RWPE1 (cell line): Measurements from ENCODE around the gene CERS5.
A peak's percentile ranks its signal among the peaks of the same experiment; 100 is the strongest.

Experiments used
- CTCF ChIA-PET: fragments of 350-600 bp; sonication (Branson Sonifier 250); formaldehyde crosslinking; extraction: SDS; loops from one replicate; lab custom pipeline; 2021; lab: Yijun Ruan, JAX
- POLR2A ChIA-PET: fragments of 400-600 bp; formaldehyde crosslinking; extraction: SDS; loops from one replicate; lab custom pipeline; 2020; ENCODE audit warnings: antibody characterized with exemption; ENCODE audit not compliant: low non-redundant PET; lab: Yijun Ruan, JAX
- DNase-seq: peaks from one replicate; pipeline ENCODE4 v3.0.0; 2012; ENCODE audit warnings: low spot score
- H3K27ac ChIP-seq: fragments of 450-650 bp; 2 replicates; pipeline ENCODE4 v1.5.1; 2017
- TF ChIP-seq, protein P1 (sequence below): fragments of 450-650 bp; conservative IDR thresholded peaks from 2 replicates; pipeline ENCODE4 v1.5.1; 2017; ENCODE audit warnings: low read depth, mild to moderate bottlenecking

Gene CERS5

DNA sequence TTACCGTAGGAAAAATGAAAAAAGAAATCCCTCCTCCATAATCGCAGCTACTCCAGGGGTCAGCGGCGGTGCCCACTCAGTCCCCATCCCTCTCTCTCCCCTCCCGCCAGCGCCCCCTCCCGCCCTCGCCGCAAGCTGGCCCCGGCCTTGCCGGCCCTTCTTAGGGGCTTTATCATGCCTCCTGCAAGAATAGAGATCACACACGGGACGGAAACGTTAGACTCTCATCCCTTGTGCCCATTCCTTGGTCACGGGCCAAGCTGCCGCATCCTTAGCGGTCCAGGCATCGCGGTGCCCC lies 55.8 kb downstream of the CERS5 start:
- ChIA-PET POLR2A (interaction anchor here (0.6 to 1.1 kb wide), 5 partner anchors 9 to 283 kb away, joined by 3 to 12 read pairs (median 5); partner anchors contain the start of gene SMARCD1), CTCF (interaction anchor here (0.6 to 3.0 kb wide), 16 partner anchors 10 to 328 kb away, joined by 3 to 27 read pairs (median 5); partner anchors contain the start of gene SMARCD1)
- TF ChIP-seq, protein P1, sequence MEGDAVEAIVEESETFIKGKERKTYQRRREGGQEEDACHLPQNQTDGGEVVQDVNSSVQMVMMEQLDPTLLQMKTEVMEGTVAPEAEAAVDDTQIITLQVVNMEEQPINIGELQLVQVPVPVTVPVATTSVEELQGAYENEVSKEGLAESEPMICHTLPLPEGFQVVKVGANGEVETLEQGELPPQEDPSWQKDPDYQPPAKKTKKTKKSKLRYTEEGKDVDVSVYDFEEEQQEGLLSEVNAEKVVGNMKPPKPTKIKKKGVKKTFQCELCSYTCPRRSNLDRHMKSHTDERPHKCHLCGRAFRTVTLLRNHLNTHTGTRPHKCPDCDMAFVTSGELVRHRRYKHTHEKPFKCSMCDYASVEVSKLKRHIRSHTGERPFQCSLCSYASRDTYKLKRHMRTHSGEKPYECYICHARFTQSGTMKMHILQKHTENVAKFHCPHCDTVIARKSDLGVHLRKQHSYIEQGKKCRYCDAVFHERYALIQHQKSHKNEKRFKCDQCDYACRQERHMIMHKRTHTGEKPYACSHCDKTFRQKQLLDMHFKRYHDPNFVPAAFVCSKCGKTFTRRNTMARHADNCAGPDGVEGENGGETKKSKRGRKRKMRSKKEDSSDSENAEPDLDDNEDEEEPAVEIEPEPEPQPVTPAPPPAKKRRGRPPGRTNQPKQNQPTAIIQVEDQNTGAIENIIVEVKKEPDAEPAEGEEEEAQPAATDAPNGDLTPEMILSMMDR: no peak
- DNase-seq: no peak
- H3K27ac ChIP-seq: peak overlapping the region; percentile 92

DNA sequence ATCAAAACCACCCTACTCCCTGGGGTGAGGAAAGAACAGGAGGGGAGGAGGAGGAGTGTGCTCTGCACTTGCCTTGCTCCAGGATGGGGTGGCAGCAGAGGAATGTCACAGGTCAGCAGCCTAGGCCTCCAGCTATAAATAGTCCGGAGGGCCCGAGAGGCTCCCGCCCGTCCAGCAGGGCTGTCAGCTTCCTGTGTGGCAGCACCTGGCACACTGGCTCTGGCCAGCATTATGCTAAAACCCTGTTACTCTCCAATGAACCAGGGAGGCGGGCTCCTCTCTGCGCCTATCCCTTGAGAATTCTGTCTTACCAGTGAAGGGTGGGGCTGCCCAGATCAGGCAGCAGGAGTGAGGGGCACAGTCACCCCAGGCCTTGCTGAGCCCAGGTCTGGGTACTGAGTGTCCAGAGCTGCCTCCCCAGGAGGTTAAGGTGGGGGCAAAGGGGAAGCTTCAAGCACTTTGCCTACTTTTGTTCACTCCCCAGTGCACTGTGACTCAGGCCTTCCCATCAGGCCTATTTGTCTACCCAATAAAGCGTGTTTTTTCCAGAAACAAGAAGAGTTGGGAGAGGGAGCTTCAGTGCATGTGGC lies 56.3 kb downstream of the CERS5 start:
- POLR2A ChIA-PET: interaction anchor here (1.0 kb wide), 1 partner anchor 56 kb away, joined by 5 read pairs; no protein-coding TSS in a partner anchor
- CTCF ChIA-PET: interaction anchor here (0.6 to 3.0 kb wide), 14 partner anchors 10 to 329 kb away, joined by 3 to 27 read pairs (median 5); no protein-coding TSS in a partner anchor

DNA sequence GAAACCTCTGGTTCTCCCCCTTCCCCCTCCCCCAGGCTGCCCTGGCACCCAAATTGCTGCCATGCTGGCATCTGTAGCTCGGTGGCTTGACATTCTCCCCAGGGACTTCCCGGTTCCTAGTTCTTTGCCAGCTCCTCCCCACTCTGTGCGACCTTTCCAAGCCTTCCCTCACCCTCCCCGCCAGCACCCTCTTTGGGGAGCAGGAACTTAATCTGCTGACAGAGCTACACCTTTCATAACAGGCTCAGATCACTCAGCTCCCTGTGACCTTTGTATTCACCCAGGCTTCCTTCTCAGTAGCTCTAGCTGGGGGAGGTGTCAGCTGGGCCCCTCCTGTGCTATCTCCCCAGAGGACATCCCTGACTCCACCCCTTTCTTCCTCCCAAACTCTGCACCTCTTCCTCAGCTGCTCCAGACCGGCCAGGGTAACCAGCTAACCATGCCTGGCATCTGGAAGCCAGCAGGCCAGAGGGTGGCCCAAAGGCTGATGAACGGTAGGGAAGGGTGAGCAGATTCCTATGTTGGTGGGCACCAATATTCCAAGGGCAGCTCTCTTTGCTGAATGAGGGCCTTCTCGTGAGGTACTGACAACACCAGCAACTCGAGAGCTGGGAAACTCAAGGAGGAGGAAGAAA lies 56.9 kb downstream of the CERS5 start:
- POLR2A ChIA-PET: no interaction called here
- CTCF ChIA-PET: interaction anchor here (0.6 to 3.0 kb wide), 7 partner anchors 9 to 570 kb away, joined by 4 to 27 read pairs (median 7); no protein-coding TSS in a partner anchor
- no peak for DNase-seq

More for the DNA sequence above, 56.3 kb downstream of the CERS5 start:
- H3K27ac ChIP-seq: peak overlapping the region; percentile 92
- TF ChIP-seq, protein P1: no peak
- no peak for DNase-seq

DNA sequence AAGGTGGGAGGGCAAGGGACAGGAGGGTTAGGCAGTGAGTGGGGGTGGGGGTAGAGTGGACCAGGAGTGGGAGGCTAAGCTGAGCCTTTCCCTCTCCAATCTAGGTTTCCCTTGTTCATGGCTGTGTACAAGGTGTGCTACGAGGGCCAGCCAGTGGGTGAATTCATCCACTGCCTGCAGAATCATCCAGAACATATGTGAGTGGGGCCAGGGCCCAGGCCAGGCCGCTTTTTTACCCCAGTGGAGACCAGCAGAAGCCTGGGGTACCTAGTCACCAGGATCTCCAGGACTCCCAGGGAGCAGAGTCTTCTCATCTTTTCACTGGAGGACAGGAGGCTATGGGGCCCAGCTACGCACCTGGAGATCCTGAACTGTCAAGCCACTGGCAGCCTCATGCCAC lies 57.9 kb downstream of the CERS5 start:
- DNase-seq: no peak
- ChIA-PET CTCF (no interaction called here), POLR2A (no interaction called here)
- peak overlapping the region; percentile 92 for H3K27ac ChIP-seq
- TF ChIP-seq, protein P1: no peak

More for the DNA sequence above, 56.9 kb downstream of the CERS5 start:
- peak overlapping the region; percentile 92 for H3K27ac ChIP-seq
- TF ChIP-seq, protein P1: no peak

DNA sequence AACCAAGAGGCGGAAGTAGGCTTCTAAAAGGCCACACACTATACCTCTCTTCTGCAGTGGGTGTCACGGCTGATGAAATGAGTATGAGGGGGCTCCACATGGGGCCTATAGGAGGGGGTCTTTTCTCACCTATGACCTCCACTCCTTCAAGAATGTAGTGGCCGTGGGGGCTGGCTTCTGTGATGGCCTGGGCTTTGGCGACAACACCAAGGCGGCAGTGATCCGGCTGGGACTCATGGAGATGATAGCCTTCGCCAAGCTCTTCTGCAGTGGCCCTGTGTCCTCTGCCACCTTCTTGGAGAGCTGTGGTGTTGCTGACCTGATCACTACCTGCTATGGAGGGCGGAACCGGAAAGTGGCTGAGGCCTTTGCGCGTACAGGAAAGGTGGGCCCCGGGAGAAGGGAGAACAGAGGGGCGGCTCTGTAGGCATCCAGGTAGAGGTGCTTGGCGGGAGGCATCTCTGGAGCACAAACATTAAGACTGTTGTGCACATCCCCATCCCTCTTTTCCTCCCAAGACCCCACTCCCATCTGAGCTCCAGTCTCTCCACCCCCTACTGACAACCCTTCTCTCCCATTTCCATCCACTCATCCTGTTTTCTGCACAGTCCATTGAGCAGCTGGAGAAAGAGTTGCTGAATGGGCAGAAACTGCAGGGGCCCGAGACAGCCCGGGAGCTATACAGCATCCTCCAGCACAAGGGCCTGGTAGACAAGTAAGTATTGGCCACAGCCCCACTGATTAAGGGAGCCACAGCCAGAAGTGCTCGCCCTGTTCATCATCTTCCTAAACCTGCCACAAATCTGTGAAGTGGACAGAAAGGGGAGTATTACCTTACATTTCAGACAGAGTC lies 59.5 kb downstream of the CERS5 start:
- ChIA-PET POLR2A (no interaction called here), CTCF (interaction anchor here (0.6 to 1.0 kb wide), 2 partner anchors 68 to 139 kb away, joined by 6 read pairs; no protein-coding TSS in a partner anchor)
- TF ChIP-seq, protein P1: no peak
- DNase-seq: no peak
- no peak overlapping the region for H3K27ac ChIP-seq

DNA sequence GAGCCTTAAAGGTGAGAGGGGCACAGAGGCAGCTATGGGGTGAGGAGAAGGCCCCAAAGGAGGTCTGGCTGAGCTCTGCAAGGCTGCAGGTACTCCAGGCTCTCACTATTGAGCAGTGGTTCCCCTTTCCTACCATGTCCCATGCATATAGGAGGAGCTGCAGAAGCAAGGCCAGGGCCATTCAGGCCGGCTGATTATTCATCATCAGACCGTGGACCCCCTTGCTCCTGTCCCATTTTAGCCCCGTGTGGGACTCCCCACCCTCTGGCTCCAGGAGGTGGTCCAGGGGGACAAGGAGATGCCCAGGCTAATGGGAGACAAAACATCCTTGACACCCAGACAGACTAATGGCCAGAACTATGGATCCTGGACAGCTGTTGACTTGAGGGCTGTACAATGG lies 60.3 kb downstream of the CERS5 start:
- no peak overlapping the region for H3K27ac ChIP-seq
- DNase-seq: no peak
- POLR2A ChIA-PET: no interaction called here
- CTCF ChIA-PET: interaction anchor here (1.0 kb wide), 1 partner anchor 69 kb away, joined by 6 read pairs; no protein-coding TSS in a partner anchor
- TF ChIP-seq, protein P1: no peak
